ENCODE results near the gene PI16.

DNA sequence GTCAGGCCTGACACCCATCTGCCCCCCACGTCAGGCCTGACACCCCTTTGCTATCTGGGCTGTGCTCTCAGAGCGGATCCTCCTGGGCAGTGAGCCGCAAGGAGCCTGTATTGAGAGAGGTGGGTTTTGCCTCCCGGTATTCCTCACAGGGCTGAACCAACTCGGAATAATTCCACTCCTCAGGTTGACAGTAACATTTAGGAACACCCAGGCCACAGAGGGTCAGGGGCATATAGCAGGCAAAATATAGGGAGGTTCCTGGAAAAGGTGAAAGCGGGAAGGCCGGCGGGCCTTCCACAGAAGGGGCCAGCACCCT is 44.1 kb downstream of the PI16 start:
- TF ChIP-seq, protein P1, sequence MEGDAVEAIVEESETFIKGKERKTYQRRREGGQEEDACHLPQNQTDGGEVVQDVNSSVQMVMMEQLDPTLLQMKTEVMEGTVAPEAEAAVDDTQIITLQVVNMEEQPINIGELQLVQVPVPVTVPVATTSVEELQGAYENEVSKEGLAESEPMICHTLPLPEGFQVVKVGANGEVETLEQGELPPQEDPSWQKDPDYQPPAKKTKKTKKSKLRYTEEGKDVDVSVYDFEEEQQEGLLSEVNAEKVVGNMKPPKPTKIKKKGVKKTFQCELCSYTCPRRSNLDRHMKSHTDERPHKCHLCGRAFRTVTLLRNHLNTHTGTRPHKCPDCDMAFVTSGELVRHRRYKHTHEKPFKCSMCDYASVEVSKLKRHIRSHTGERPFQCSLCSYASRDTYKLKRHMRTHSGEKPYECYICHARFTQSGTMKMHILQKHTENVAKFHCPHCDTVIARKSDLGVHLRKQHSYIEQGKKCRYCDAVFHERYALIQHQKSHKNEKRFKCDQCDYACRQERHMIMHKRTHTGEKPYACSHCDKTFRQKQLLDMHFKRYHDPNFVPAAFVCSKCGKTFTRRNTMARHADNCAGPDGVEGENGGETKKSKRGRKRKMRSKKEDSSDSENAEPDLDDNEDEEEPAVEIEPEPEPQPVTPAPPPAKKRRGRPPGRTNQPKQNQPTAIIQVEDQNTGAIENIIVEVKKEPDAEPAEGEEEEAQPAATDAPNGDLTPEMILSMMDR (IDR thresholded peaks at IDR 0.05; ENCODE audit: low read length): no peak
- no peak for TF ChIP-seq EZH2 (optimal IDR thresholded peaks at IDR 0.05; ENCODE audit: low read depth, low read length)

Measured in MM.1S (cell line).